ENCODE data around the gene CPXM2. TPM values are rescaled to one million over a fixed set of nuclear protein-coding genes. Genes with fewer than 3 reads are reported as not detected.

CPXM2 gene
- polyA plus RNA-seq, 2 of the 4 experiments (the other 2 are of a cell fraction): not detected

GRCh38 chr10:123913688-123914268 lies 22.2 kb upstream of the CPXM2 start:
- 26% methylated on average over 8 of the region's 8 CpGs for WGBS (ENCODE audit: missing lambda C conversion rate)
- no peak for FAIRE-seq
- ATAC-seq: no peak
- Histone ChIP-seq H3K4me2 (no peak overlapping the region), H3K27ac (no peak overlapping the region), H3K4me3 (no peak overlapping the region), H3K9me3 (no peaks in the 10 kb centered on the region), H3K4me1 (no peaks in the 10 kb centered on the region)
- CTCF ChIA-PET: interaction anchor here (1.1 kb wide), 1 partner anchor 9 kb away, joined by 3 read pairs; no protein-coding TSS in a partner anchor
- DNase-seq (ENCODE audit: low read depth in 1 of 2, low spot score in 1 of 2): no peak
- no peak for TF ChIP-seq NPAS2 (CRISPR knock-in tag; IDR thresholded peaks at IDR 0.05; ENCODE audit: borderline replicate concordance)
- no peak for TF ChIP-seq FOXS1 (CRISPR knock-in tag; IDR thresholded peaks at IDR 0.05)
- no peak for TF ChIP-seq TP53 (CRISPR knock-in tag; IDR thresholded peaks at IDR 0.05)
- no peak for TF ChIP-seq ESRRA (IDR thresholded peaks at IDR 0.05; ENCODE audit: borderline replicate concordance, low read length)
- TF ChIP-seq HMGXB4 (CRISPR knock-in tag; IDR thresholded peaks at IDR 0.05; ENCODE audit: borderline replicate concordance): no peak
- no peak for TF ChIP-seq ZC3H11A (IDR thresholded peaks at IDR 0.05)
- no peak for TF ChIP-seq RAD21 (conservative IDR thresholded peaks at IDR 0.05 in 1 of 2, IDR thresholded peaks at IDR 0.05 in 1 of 2)
- no peak for TF ChIP-seq ZFP36 (IDR thresholded peaks at IDR 0.05; ENCODE audit: borderline replicate concordance, partially characterized antibody)
- TF ChIP-seq MAZ (IDR thresholded peaks at IDR 0.05; ENCODE audit: borderline replicate concordance, low read depth, low read length): no peak
- TF ChIP-seq MYC (IDR thresholded peaks at IDR 0.05; ENCODE audit: borderline replicate concordance, low read length): no peak
- no peak for TF ChIP-seq HDAC2 (IDR thresholded peaks at IDR 0.05)
- TF ChIP-seq ELK1 (IDR thresholded peaks at IDR 0.05; ENCODE audit: low read depth, low read length): no peak
- no peak for TF ChIP-seq JUNB (IDR thresholded peaks at IDR 0.05)
- TF ChIP-seq JUN (IDR thresholded peaks at IDR 0.05): no peak
- no peak for TF ChIP-seq HOXB13 (CRISPR knock-in tag; IDR thresholded peaks at IDR 0.05; ENCODE audit: low read depth)
- no peak for TF ChIP-seq RARB (CRISPR knock-in tag; IDR thresholded peaks at IDR 0.05)
- TF ChIP-seq CTCF (IDR thresholded peaks at IDR 0.05): no peak
- POLR2A ChIA-PET: no interaction called here

GRCh38 chr10:123912871-123913270 lies 21.3 kb upstream of the CPXM2 start:
- Histone ChIP-seq H3K4me3 (no peak overlapping the region), H3K27ac (no peak overlapping the region), H3K9me3 (no peaks in the 10 kb centered on the region), H3K4me2 (no peak overlapping the region), H3K4me1 (no peaks in the 10 kb centered on the region)
- DNase-seq (ENCODE audit: low read depth in 1 of 2, low spot score in 1 of 2) (no peak), FAIRE-seq (no peak), ATAC-seq (no peak)
- POLR2A ChIA-PET: no interaction called here
- WGBS (ENCODE audit: missing lambda C conversion rate): 0% methylated on average over 3 of the region's 3 CpGs
- CTCF ChIA-PET: interaction anchor here (0.7 to 1.0 kb wide), 2 partner anchors 11 to 23 kb away, joined by 3 read pairs; no protein-coding TSS in a partner anchor
- TF ChIP-seq CBX2 (IDR thresholded peaks at IDR 0.05; ENCODE audit: borderline replicate concordance, low read depth) (no peak), REST (IDR thresholded peaks at IDR 0.05) (no peak), ZC3H11A (IDR thresholded peaks at IDR 0.05) (no peak), POLR2A (IDR thresholded peaks at IDR 0.05; ENCODE audit: low read length) (no peak), EP300 (IDR thresholded peaks at IDR 0.05) (no peak), NR3C1 (IDR thresholded peaks at IDR 0.05) (no peak), BCL3 (IDR thresholded peaks at IDR 0.05) (no peak), RNF2 (IDR thresholded peaks at IDR 0.05; ENCODE audit: borderline replicate concordance, low read depth) (no peak), HDAC2 (IDR thresholded peaks at IDR 0.05) (no peak), USF2 (IDR thresholded peaks at IDR 0.05) (no peak), FOSB (CRISPR knock-in tag; IDR thresholded peaks at IDR 0.05) (no peak), SREBF2 (IDR thresholded peaks at IDR 0.05) (no peak), HOXA7 (CRISPR knock-in tag; IDR thresholded peaks at IDR 0.05) (no peak)
